GM21825 (cell line): ENCODE results near the gene SLC1A4.
"Not testable (repeated sequence)": the region's sequence is repeated elsewhere in the genome, so short reads cannot be mapped to it uniquely, and the experiment has no call there.

Experiments
- ATAC-seq: cut with Tn5 transposase; IDR thresholded peaks from one replicate; pipeline ENCODE4 v1.9.1; 2021; ENCODE audit warnings: mild to moderate bottlenecking, moderate library complexity; ENCODE audit not compliant: unreplicated experiment

Gene SLC1A4

DNA sequence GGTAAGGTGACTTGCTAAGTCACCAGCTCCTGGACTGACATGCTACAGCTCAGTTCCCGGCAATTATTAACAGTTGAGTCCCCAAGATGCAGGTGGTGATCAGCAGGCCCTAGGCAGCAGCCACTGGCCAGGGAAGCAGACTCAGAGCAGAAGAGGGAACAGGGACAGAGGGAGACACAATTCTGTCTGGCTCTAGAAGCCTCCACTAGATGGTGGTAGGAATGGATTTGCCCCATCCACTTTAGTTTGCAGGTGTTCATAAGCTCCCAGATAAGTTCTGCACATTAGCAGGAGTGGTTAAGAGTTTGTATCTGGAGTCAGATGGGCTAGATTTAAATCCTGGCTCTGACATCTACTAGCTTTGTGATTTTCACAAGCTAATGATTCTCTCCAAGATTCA lies 25.5 kb upstream of the SLC1A4 start:
- ATAC-seq, result no peak

DNA sequence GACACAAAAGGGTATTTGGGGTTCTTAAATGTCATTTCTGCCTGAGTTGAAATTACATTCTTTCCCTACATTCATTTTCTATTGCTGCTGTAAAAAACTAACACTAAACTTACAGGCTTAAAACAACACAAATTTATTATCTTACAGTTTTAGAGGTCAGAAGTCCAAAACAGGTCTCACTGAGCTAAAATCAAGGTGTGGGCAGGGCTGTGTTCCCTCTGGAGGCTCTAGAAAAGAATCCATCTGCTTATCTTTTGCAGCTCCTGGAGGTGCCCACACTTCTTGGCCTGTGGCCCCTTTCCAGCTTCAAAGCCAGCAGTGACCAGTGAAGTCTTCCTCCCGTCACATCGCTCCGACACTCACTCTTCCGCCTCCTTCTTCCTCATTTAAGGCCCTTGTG lies 23.2 kb upstream of the SLC1A4 start:
- ATAC-seq, result no peak

DNA sequence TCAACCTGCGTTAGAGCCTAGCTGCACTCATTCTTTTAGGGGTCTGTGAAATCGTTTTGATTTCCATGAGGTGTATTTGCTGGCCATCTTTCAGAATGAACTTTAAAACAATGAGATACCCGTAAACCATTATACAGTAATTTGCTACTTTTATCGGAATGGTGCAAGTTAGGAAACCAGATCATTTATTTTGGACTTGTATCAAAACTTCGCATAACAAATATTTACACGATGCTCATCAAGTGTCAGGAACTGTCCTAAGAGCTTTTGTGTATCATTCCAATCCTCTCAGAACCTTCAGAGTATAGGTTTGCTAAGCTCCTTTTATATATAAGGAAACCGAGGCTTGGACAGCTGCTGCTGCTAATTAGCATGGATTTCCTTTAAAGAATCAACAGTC lies 22.4 kb upstream of the SLC1A4 start:
- no peak for ATAC-seq

DNA sequence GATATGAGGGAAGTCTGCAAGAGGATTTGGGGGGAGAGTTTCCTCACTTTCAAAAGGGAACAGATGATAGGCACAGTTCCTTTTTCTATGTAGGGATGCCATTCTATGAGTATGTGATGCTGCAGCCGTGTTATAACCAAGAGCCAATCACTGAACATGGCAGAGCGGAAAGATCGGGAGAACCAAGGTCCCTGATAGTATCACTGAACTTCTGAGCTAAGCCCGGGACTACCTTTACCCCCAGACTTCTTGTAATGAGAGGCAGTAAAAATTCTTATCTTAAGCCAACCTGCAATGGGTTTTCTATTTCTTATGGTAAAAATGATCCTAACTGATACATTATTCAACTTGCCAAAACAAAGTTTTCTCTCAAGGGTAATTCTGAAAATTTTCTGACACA lies 21.6 kb upstream of the SLC1A4 start:
- ATAC-seq, result no peak

DNA sequence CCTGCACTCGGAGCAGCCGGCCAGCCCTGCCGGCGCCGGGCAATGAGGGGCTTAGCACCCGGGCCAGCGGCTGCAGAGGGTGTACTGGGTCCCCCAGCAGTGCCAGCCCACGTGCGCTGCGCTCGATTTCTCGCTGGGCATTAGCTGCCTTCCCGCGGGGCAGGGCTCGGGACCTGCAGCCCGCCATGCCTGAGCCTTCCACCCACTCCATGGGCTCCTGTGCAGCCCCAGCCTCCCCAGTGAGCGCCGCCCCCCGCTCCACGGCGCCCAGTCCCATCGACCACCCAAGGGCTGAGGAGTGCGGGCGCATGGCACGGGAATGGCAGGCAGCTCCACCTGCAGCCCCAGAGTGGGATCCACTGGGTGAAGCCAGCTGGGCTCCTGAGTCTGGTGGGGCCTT lies 20.1 kb upstream of the SLC1A4 start:
- ATAC-seq, result not testable (repeated sequence)

- no peak for ATAC-seq
Measured at GRCh38 chr2:64970495-64970894, 18.7 kb upstream of the SLC1A4 start.

DNA sequence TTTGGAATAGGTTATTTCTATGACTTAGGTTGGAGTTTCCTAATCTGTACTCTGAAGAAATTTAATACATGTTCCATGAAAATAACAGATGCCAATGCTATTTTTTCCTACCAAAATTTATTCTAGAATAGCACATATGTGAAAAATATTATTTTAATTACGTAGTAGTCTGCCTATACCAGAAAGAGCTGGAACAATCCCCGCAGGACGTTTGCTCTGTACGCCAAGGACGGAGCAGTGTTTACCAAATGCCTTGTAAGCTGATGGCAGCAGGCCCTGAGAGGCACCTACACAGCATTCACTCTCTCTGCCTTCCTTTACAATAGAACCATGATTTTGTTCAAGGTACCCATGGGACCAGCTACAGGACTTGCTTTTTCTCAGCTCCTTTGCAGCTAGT lies 16.8 kb upstream of the SLC1A4 start:
- ATAC-seq, result no peak

DNA sequence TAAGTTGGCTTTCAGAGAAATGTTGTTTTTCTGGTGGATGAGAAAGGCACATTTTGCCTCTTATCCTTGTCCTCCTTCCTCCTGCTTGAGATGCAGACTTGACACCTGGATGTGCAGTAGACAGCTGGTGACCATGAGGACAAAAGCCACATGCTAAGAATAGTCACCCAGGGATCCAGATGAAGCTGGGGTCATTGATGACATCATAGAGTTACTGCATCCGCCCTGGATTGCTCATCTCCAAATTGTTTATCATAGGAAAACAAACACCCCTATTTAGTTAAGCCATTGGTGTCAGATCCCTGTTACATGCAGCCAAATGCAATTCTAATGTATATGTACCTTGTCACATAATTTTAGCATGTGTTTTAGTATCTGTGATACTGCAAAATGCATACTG lies 16.3 kb upstream of the SLC1A4 start:
- ATAC-seq, result no peak

- no peak for ATAC-seq
Measured at GRCh38 chr2:64975232-64975821, 13.9 kb upstream of the SLC1A4 start.

GRCh38 chr2:64976276-64976675 lies 12.9 kb upstream of the SLC1A4 start:
- no peak for ATAC-seq

DNA sequence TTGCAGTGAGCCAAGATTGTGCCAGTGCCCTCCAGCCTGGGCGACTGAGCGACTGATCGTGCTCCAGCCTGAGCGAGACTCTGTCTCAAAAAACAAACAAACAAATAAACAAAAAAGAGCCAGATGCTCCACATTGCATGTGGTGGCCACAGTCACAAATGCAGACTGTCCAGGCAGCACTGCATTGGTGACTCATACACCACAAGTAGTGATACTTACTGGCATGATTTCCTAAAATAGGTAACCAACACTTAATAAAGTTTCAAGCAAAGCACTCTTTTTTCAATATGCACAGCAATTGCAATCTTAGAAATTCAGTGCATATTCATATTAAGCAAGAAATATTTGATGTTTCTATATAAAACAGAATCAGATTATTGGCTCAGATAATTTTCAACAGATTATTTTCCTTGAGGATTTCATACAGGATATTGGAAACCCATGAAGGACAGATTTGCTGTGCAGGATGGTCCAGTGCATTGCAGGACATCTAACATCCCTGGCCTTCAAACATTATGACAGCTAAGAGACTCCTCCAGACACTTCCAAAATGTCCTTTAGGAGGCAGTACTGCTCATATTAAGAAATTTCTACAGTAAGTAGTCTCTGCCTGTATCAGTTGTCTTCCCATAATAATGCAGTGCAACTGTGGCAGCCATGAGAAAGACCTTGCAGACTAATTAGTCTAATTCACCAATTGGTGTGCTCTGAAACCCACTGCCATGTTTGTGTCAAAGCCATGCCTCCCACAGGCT lies 10.5 kb upstream of the SLC1A4 start:
- no peak for ATAC-seq

DNA sequence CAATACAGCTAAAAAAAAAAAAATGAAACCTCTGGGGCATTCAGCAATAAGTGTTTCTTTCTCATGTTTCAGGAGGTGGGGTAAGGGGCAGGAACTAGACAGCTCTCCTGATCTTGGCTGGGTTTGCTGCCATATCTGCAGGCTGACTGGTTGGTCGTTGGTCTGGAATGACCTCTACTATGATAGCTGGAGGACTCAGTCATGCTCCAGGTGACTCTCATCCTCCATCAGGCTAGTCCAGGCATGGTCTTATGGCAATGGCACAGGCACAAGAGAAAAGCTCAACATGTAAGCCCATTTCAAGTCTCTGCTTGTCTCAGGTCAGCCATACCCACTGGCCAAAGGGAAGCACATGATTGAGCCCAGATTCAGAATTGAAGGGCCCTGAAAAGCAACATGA lies 9.5 kb upstream of the SLC1A4 start:
- ATAC-seq, result no peak

- no peak for ATAC-seq
Measured at GRCh38 chr2:64980183-64980582, 9.0 kb upstream of the SLC1A4 start.

GRCh38 chr2:64982311-64982857 lies 6.8 kb upstream of the SLC1A4 start:
- ATAC-seq, result peak; percentile 48

- no peak for ATAC-seq
Measured at GRCh38 chr2:64982932-64983331, 6.3 kb upstream of the SLC1A4 start.

- ATAC-seq, result no peak
Measured at GRCh38 chr2:64985447-64985846, 3.8 kb upstream of the SLC1A4 start.

DNA sequence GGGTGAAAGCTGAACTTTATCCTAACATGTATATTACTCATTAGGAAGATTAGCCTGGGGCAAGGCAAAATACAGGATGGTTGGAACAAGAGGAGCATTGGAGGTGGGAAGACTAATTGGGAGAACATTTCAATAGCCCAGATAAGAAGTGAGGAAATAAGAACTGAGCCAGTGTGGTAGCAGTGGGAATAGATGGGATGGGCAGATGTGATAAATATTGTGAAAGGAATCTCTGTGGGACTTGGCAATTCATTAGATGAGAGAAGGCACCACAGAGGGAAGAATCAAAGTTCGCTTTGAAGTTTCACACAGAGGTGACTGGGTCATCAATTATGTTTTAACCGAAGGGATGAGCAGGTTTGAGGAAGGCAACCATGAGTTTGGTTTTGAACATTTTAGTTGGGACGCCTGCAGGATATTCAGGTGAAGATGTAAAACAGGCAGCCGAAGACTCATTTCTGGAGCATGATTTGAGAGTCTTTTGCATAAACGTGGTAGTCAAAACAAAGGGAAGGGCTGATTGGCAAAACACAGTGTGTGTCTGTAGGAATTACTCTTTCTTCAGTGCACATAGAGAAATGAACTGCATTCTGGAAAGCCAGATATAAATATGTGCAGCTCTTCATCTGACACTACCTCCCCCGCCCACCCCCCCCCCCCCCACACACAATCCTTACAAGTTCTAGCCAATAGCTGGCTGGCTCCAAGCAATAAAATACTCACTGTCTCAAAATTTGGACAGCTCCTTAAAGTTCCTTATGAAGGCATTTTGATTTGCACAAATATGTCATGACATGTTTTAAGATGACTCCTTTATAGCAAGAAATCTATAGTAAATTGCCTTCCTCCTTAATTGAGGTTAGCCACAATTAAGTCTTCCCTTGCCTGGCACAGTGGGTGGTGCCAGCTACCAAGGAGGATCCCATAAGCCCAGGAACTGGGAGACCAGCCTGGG lies 1.9 kb upstream of the SLC1A4 start:
- ATAC-seq, result no peak

- ATAC-seq, result no peak
Measured at GRCh38 chr2:64987956-64988419, 1.2 kb upstream of the SLC1A4 start.

DNA sequence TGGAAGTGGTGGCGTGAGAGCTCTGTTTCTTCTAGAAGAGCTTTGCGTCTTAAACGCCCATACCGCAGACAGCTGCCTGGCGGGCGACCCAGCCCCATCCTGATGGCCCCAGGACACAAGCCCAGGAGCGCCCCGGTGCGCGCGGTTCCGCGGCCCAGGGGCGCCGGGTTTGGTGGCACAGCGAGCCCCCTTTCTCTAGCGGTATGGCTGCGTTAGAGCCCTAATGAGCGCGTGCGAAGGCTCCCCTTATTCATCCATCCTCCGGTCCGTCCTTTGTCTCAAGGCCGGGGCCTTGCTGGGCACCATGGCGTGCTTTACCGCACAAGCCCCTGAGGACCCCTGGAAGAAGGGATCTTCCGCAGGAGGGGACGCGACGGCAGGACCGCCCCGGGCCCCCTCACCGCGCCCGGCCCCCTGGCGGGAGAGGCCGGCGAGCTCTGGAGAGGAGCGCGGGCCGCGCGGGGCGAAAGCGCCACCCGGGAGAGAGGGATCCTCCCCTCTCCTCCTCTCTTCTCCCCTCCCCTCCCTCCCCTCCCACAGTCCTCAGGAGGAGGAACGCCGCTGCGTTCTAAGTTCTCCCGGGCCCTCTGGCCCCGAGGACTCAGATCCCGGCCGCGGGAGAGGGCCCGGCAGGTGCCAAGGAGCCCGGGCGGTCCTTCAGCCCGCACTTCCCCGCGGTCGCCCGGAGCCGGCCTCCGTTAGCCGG lies 626 bp upstream of the SLC1A4 start:
- peak; percentile 28 for ATAC-seq

- no peak for ATAC-seq
Measured at GRCh38 chr2:64989982-64990614, 899 bp downstream of the SLC1A4 start.
